SH-SY5Y (cell line): Measurements from ENCODE around the gene ADGRL3.

Experiments used
- GATA2 ChIP-seq: IDR thresholded peaks from 2 replicates; pipeline ENCODE4 v1.6.1; 2011; ENCODE audit warnings: mild to moderate bottlenecking, low read depth, low read length
- GATA3 ChIP-seq: IDR thresholded peaks from 2 replicates; pipeline ENCODE4 v1.6.1; 2011; ENCODE audit warnings: low read depth, mild to moderate bottlenecking, low read length, moderate library complexity

DNA sequence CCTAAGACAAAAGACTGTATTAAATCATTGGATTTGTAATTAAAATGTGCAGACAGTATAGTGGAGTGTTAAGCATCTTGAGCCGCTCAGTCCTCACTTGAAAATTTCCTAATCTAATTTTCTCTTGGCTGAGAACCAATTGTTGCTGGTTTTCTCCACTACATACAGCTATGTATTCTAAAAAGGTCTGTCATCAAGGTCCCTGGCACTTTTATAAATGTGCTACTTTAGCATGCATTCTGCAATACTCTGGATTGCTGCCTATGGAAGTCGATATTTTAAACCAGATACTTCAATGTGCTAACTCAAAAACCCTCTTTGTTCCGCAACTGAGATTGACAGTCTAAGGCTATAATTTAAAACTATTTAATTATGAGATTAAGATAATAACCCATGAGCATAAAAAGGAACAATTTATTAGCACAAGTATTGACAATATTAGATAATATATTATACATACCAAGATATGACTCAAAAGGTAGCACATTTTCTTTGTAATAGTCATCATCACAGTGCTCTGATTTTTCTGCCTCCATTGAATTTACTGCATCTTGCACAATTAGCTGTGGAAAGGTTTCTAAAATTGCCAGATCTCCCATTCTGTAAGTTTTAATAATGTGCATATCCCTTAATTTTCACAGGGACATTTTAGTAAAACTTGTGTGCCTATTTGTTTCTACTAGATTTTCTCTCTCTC is 815.1 kb downstream of the ADGRL3 start:
- TF ChIP-seq GATA3 (no peak), GATA2 (no peak)
